Stimulated activated CD8-positive, alpha-beta memory T cell treated with anti-CD3 and anti-CD28 coated beads, Interleukin-4, amount 100 ng/mL, for 1 hour (primary cell): ENCODE data around the gene ADCY9.
"Not testable (repeated sequence)": the region's sequence is repeated elsewhere in the genome, so short reads cannot be mapped to it uniquely, and the experiment has no call there.

ENCODE experiments used
- DNase-seq, 2 donors: peaks; one replicate each; pipeline ENCODE4 v3.0.0-alpha.2; 2020; ENCODE audit warnings: low read depth in 2 of 2, low spot score in 1 of 2

The ADCY9 gene

GRCh38 chr16:4071686-4072561 lies 44.3 kb downstream of the ADCY9 start:
- DNase-seq: no peak

- DNase-seq: no peak
Observed at GRCh38 chr16:4070936-4071335, 45.3 kb downstream of the ADCY9 start.

- DNase-seq: no peak
Observed at GRCh38 chr16:4067262-4068001, 48.8 kb downstream of the ADCY9 start.

- DNase-seq: no peak
Observed at GRCh38 chr16:4064950-4065352, 51.3 kb downstream of the ADCY9 start.

- DNase-seq: no peak
Observed at GRCh38 chr16:4062212-4062802, 53.9 kb downstream of the ADCY9 start.

- no peak for DNase-seq
Observed at GRCh38 chr16:4060823-4061222, 55.4 kb downstream of the ADCY9 start.

GRCh38 chr16:4060009-4060408 lies 56.2 kb downstream of the ADCY9 start:
- DNase-seq: no peak

GRCh38 chr16:4058386-4058785 lies 57.9 kb downstream of the ADCY9 start:
- no peak for DNase-seq

- no peak for DNase-seq
Observed at GRCh38 chr16:4057439-4057877, 58.8 kb downstream of the ADCY9 start.

- DNase-seq: no peak
Observed at GRCh38 chr16:4056161-4057105, 59.8 kb downstream of the ADCY9 start.

GRCh38 chr16:4055748-4056147 lies 60.5 kb downstream of the ADCY9 start:
- no peak for DNase-seq

GRCh38 chr16:4053301-4053845 lies 62.9 kb downstream of the ADCY9 start:
- DNase-seq: no peak

GRCh38 chr16:4052801-4053293 lies 63.4 kb downstream of the ADCY9 start:
- no peak for DNase-seq

GRCh38 chr16:4052096-4052495 lies 64.1 kb downstream of the ADCY9 start:
- DNase-seq: no peak

- DNase-seq: no peak
Observed at GRCh38 chr16:4051591-4051990, 64.7 kb downstream of the ADCY9 start.

GRCh38 chr16:4049031-4049430 lies 67.2 kb downstream of the ADCY9 start:
- DNase-seq: no peak

GRCh38 chr16:4048481-4048880 lies 67.8 kb downstream of the ADCY9 start:
- no peak for DNase-seq

GRCh38 chr16:4046221-4046620 lies 70.0 kb downstream of the ADCY9 start:
- DNase-seq: no peak

- not testable (repeated sequence) for DNase-seq
Observed at GRCh38 chr16:4045561-4045960, 70.7 kb downstream of the ADCY9 start.

- DNase-seq: no peak
Observed at GRCh38 chr16:4042581-4042980, 73.7 kb downstream of the ADCY9 start.
